PC-9 (cell line): Measurements from ENCODE around the gene DSN1. TPM values are rescaled to one million over a fixed set of nuclear protein-coding genes. Genes with fewer than 3 reads are reported as not detected.

Experiments
- BruUV-seq: library from RNA; stranded (reverse); fragments of 400-500 nt; replicated peaks from 2 replicates; lab custom pipeline; 2021; lab: Mats Ljungman, UMichigan
- CTCF ChIA-PET: fragments of 300-600 bp; sonication (Branson Sonifier 250); formaldehyde crosslinking; loops from one replicate; lab custom pipeline; 2022; ENCODE audit warnings: antibody characterized with exemption; lab: Charles Lee
- POLR2A ChIA-PET: fragments of 300-600 bp; sonication (Branson Sonifier 250); formaldehyde crosslinking; loops from one replicate; lab custom pipeline; 2022; ENCODE audit warnings: antibody characterized with exemption; ENCODE audit not compliant: unreplicated experiment; lab: Charles Lee
- DNase-seq, 2 experiments: peaks; one replicate each; pipeline versions ENCODE4 v3.0.0 to v3.0.0-alpha.2; 2015 to 2022; ENCODE audit warnings: mixed read lengths in 1 of 2
- H2AFZ ChIP-seq: fragments of 200-600 bp; sonication (generic); 2 replicates; pipeline ENCODE4 v1.8.1; 2017; ENCODE audit warnings: antibody characterized with exemption
- H3F3A ChIP-seq: fragments of 200-600 bp; sonication (generic); 2 replicates; pipeline ENCODE4 v1.8.1; 2017; ENCODE audit warnings: antibody characterized with exemption, mild to moderate bottlenecking, low read depth; ENCODE audit not compliant: insufficient read depth
- H3K27ac ChIP-seq: fragments of 200-600 bp; sonication (generic); 2 replicates; pipeline ENCODE4 v1.6.1; 2016; ENCODE audit warnings: mixed run types
- H3K27me3 ChIP-seq: fragments of 200-600 bp; sonication (generic); 2 replicates; pipeline ENCODE4 v1.6.1; 2016; ENCODE audit warnings: low read depth, mixed run types; ENCODE audit not compliant: insufficient read depth
- H3K36me3 ChIP-seq: fragments of 200-600 bp; sonication (generic); 2 replicates; pipeline ENCODE4 v1.6.1; 2016; ENCODE audit warnings: low read depth, mixed run types
- H3K4me1 ChIP-seq: fragments of 200-600 bp; sonication (generic); replicated peaks from 2 replicates; pipeline ENCODE4 v1.6.1; 2016; ENCODE audit warnings: mixed run types; ENCODE audit not compliant: insufficient read depth
- H3K4me2 ChIP-seq: fragments of 200-600 bp; sonication (generic); 2 replicates; pipeline ENCODE4 v1.6.1; 2017; ENCODE audit warnings: mixed run types
- H3K4me3 ChIP-seq: fragments of 200-600 bp; sonication (generic); 2 replicates; pipeline ENCODE4 v1.6.1; 2016; ENCODE audit warnings: mixed run types
- H3K79me2 ChIP-seq: fragments of 200-600 bp; sonication (generic); 2 replicates; pipeline ENCODE4 v1.6.1; 2017; ENCODE audit warnings: low read depth, mixed run types
- H3K9me2 ChIP-seq: fragments of 200-600 bp; sonication (generic); 2 replicates; pipeline ENCODE4 v1.8.1; 2017; ENCODE audit warnings: mild to moderate bottlenecking; ENCODE audit not compliant: insufficient read depth
- H3K9me3 ChIP-seq: fragments of 200-600 bp; sonication (generic); 2 replicates; pipeline ENCODE4 v1.8.1; 2016; ENCODE audit warnings: low read depth; ENCODE audit not compliant: insufficient read depth
- H4K20me1 ChIP-seq: fragments of 200-600 bp; sonication (generic); 2 replicates; pipeline ENCODE4 v1.8.1; 2017; ENCODE audit not compliant: insufficient read depth
- EZH2 ChIP-seq: fragments of 200-600 bp; sonication (generic); IDR thresholded peaks from 2 replicates; pipeline ENCODE4 v1.8.0; 2017; ENCODE audit warnings: antibody characterized with exemption, low read depth
- intact Hi-C: fragments of 100-400 bp; cut with micrococcal nuclease; formaldehyde crosslinking; loops from one replicate; pipeline ENCODE4 v1.10.0; 2022; ENCODE audit not compliant: unreplicated experiment
- total RNA-seq: library from RNA; stranded (reverse); gene quantifications from 2 replicates; pipeline ENCODE4 v1.2.3, GENCODE V29; 2021
- TF ChIP-seq, protein P1 (sequence below): fragments of 200-600 bp; sonication (generic); conservative IDR thresholded peaks from 2 replicates; pipeline ENCODE4 v1.6.1; 2017; ENCODE audit warnings: mixed run types, antibody characterized with exemption, mild to moderate bottlenecking, moderate library complexity

The DSN1 gene
- total RNA-seq, 1 experiment from 2014 or later = 32.4 TPM

DNA sequence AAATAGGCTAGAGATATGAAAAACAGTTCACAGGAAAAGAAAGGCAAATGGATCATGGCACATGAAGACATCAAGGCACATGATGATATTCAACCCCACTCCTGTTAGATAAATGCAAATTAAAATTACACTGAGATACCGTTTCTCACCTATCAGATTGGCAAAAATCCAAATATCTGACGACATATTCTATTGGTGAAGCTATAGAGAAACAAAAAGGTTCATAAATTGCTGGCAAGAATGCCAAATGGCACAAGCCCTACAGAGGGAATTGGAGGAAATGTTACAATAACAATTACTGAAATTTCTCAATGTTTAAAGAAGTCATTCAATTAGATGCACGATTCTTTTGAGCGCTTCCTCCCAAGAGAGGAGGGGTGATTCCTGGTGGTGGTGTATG lies 45.3 kb upstream of the DSN1 start:
- H3K27ac ChIP-seq = no peak overlapping the region
- H3K27me3 ChIP-seq = no peaks in the 10 kb centered on the region

DNA sequence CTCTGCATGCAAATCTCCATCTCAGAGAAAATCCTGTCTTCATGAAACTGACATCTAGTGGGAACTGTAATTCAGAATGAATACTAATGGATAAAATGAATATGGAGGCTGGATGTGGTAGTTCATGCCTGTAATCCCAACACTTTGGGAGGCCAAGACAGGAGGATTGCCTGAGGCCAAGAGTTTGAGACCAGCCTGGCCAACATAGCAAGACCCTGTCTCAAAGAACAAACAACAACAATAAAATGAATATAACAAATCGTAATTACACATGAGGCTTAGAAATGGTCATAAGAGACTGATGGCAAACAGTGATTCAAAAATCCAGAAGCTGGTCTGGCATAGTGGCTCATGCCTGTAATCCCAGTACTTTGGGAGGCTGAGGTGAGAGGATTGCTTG lies 44.6 kb upstream of the DSN1 start:
- H4K20me1 ChIP-seq = no peaks in the 10 kb centered on the region
- no peak overlapping the region for H3K27ac ChIP-seq
- no peak overlapping the region for H2AFZ ChIP-seq
- H3K4me1 ChIP-seq = peaks cover 57% of the 10 kb centered on the region
- ChIA-PET CTCF (no interaction called here), POLR2A (no interaction called here)
- no peak for TF ChIP-seq EZH2
- TF ChIP-seq, protein P1, sequence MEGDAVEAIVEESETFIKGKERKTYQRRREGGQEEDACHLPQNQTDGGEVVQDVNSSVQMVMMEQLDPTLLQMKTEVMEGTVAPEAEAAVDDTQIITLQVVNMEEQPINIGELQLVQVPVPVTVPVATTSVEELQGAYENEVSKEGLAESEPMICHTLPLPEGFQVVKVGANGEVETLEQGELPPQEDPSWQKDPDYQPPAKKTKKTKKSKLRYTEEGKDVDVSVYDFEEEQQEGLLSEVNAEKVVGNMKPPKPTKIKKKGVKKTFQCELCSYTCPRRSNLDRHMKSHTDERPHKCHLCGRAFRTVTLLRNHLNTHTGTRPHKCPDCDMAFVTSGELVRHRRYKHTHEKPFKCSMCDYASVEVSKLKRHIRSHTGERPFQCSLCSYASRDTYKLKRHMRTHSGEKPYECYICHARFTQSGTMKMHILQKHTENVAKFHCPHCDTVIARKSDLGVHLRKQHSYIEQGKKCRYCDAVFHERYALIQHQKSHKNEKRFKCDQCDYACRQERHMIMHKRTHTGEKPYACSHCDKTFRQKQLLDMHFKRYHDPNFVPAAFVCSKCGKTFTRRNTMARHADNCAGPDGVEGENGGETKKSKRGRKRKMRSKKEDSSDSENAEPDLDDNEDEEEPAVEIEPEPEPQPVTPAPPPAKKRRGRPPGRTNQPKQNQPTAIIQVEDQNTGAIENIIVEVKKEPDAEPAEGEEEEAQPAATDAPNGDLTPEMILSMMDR = no peak
- H3F3A ChIP-seq = peaks cover 18% of the 10 kb centered on the region; the same call in 1 of the 2 replicates
- no peaks in the 10 kb centered on the region for H3K79me2 ChIP-seq
- no peaks in the 10 kb centered on the region for H3K36me3 ChIP-seq
- BruUV-seq = no TSS peak
- H3K27me3 ChIP-seq = no peaks in the 10 kb centered on the region
- no peak overlapping the region for H3K4me3 ChIP-seq
- DNase-seq = no peak
- intact Hi-C loops = no loop called here
- no peaks in the 10 kb centered on the region for H3K9me2 ChIP-seq
- H3K9me3 ChIP-seq = no peaks in the 10 kb centered on the region
- H3K4me2 ChIP-seq = no peak overlapping the region

More for the DNA sequence above, 45.3 kb upstream of the DSN1 start:
- Histone ChIP-seq H3K36me3 (no peaks in the 10 kb centered on the region), H3K9me3 (no peaks in the 10 kb centered on the region), H3K9me2 (no peaks in the 10 kb centered on the region), H4K20me1 (no peaks in the 10 kb centered on the region), H3K4me2 (no peak overlapping the region), H3K4me3 (no peak overlapping the region), H3F3A (peaks cover 14% of the 10 kb centered on the region; the same call in 1 of the 2 replicates), H3K4me1 (peaks cover 53% of the 10 kb centered on the region), H2AFZ (no peak overlapping the region), H3K79me2 (no peaks in the 10 kb centered on the region)
- BruUV-seq = no TSS peak
- intact Hi-C loops = no loop called here
- POLR2A ChIA-PET = interaction anchor here (0.5 kb wide), 1 partner anchor 17 kb away, joined by 3 read pairs; no protein-coding TSS in a partner anchor
- peak in 1 of 2 experiments; percentile 63 for DNase-seq
- TF ChIP-seq, protein P1 = no peak
- TF ChIP-seq EZH2 = no peak
- CTCF ChIA-PET = interaction anchor here (0.7 to 0.9 kb wide), 2 partner anchors 44 to 1023 kb away, joined by 3 to 7 read pairs; a partner anchor contains a TSS

DNA sequence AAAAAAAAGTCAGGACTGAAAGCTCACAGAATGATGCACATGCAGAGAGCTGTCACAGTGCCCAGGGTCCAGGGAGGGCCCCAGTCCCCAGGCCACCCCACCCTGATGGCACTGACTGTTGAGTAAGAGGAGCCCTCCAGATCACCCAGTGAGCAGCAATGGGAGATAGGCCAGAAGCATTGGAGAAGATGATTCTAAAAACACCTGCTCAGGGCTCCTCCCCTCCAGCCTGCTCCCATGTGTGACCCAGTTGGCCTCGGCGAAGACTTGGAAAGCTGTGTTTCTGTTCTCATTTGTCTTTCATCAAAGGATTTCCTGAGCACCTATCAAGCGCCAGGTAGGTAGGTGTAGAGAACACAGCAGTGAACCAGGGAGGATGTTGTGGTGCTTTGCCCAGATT lies 43.9 kb upstream of the DSN1 start:
- Histone ChIP-seq H2AFZ (no peak overlapping the region), H3K4me2 (no peak overlapping the region), H3K36me3 (no peaks in the 10 kb centered on the region), H3F3A (peaks cover 18% of the 10 kb centered on the region; the same call in 1 of the 2 replicates), H4K20me1 (no peaks in the 10 kb centered on the region), H3K27me3 (no peaks in the 10 kb centered on the region), H3K9me2 (no peaks in the 10 kb centered on the region), H3K79me2 (no peaks in the 10 kb centered on the region), H3K9me3 (no peaks in the 10 kb centered on the region), H3K4me3 (no peak overlapping the region), H3K27ac (no peak overlapping the region), H3K4me1 (peaks cover 62% of the 10 kb centered on the region)
- POLR2A ChIA-PET = interaction anchor here (0.5 kb wide), 1 partner anchor 18 kb away, joined by 8 read pairs; no protein-coding TSS in a partner anchor
- DNase-seq = no peak
- TF ChIP-seq EZH2 = no peak
- no TSS peak for BruUV-seq
- CTCF ChIA-PET = interaction anchor here (0.7 kb wide), 1 partner anchor 54 kb away, joined by 7 read pairs; no protein-coding TSS in a partner anchor
- intact Hi-C loops = no loop called here
